Stimulated activated CD8-positive, alpha-beta memory T cell treated with anti-CD3 and anti-CD28 coated beads, Interleukin-12 subunit alpha, Interleukin-12 subunit beta, amount 100 ng/mL, for 24 hours (primary cell): Measurements from ENCODE around the gene SCAI.
"Not testable (repeated sequence)": the region's sequence is repeated elsewhere in the genome, so short reads cannot be mapped to it uniquely, and the experiment has no call there.

ENCODE experiments used
- DNase-seq: peaks from one replicate; pipeline ENCODE4 v3.0.0-alpha.2; 2020; ENCODE audit errors: extremely low read depth

The SCAI gene

DNA sequence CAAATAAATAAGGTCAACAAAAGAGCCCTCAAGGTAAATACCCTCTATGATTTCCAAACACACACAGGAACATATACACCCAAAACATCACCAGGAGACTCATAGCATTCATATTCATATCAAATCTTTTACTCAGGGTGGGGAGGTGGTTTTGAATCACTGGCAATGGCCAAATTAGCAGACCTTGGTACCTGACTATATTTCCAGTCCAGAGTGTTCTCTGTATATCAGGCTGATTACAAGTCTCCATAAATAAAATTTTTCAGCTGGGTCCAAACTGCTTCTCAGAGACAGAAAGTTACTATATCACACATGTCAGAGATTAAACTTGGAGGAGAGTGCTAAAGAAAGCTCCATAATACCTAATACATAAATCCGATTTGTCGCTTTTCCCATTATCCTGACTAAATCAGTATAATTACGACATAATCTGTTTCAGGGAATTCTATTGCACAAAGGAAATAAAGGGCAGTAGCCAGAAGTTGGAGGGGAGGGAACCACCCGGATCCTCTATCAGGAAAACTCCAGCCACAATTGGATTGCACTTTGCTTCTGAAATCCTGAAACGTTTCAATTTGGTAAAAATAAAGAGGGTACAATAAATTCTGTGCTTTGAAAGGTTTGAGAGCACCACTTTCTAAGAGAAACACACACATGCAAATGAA is 195.5 kb downstream of the SCAI start:
- no peak for DNase-seq

DNA sequence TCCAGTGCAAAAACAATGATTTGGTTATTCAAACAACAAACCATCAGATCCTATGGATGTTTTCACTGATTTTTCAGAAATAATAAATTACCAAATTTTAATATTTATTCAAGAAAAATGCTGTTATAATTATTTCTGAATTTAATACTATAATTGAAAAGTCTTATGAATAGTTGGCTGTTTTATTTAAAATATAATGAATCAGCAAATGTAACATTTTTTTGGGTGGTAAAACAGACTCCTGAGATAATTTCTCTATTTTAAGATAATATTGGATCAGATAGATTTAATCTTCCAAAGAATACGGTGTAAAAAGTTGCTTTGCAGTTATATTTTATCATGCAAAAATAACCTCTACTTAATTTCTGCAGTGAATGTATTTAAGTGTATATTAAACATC is 197.2 kb downstream of the SCAI start:
- DNase-seq: no peak

DNA sequence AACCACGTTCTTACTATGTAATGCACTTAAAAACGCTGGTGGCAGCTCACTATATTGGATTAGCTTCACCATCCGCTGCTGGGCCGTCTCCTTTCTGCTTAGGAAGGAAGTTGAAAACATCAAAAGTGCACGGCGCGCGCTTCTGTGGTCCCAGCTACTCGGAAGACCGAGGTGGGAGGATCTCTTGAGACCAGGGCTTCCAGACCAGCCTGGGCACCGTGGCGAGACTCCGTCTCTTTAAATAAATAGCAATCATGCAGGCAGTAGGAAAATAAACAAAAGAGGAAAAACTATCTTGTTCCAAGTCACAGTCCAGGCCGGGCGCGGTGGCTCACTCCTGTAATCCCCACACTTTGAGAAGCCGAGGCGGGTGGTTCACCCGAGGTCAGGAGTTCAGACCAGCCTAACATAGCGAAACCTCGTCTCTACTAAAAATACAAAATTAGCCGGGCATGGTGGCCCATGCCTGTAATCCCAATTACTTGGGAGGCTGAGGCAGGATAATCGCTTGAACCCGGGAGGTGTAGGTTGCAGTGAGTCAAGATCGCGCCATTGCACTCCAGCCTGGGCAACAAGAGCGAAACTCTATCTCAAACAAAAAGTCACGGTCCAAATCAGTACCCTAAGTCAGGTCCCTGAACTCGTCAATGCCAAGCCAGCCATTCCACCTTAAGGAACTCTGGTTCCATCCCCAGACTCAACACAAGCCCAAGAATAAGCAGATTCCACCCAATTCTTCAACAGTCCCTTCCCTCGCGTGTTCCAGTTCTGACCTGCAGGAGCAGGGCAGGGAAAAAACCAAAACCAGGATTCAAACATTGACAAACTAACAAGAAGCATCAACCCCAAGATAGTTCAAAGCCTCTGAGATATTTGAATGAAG is 201.4 kb downstream of the SCAI start:
- DNase-seq: peak; percentile 25

DNA sequence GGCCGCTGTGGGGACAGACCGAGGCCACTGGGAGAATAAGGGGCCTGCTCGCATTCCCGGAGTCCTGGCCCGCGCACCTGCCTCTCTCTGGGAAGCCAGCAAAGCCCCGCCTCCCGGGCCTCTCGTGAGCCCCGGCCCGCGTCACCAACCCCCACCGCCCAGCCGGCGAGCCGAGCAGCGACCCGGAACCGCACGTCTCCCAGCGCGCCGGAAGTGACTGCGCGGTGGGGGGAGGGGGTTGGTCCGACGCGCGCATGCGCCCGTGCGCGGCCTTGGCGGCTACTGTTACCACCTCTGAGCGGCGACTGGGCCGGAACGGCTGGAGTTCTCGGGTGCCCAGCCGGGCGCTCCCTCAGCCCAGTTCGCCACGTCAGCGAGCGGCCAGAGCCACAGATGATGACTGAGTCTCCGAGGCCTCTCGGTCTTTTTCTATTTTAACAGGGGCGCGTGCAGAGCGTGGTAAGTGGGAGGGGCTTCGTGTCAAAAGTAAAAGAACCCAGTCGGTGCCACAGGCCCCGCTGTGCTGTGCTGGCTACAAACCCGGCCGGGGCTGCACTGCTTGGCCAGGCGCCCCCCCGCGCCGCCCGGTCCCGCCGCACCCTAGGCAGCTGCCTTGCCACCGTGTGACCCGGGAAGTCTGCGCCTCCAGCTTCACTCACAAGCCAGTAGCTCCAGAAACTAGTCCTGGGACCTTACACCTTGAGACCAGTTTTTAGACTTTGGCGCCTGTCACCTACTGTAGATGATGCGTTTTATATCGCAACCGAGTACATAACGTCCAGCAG is 202.2 kb downstream of the SCAI start, which contains the start of gene GOLGA1:
TSS of gene GOLGA1 (minus strand) at position 190 of the 785 bp plus-strand sequence. CDS start 2,372 bp downstream, outside the sequence.
- peak; percentile 83 for DNase-seq

DNA sequence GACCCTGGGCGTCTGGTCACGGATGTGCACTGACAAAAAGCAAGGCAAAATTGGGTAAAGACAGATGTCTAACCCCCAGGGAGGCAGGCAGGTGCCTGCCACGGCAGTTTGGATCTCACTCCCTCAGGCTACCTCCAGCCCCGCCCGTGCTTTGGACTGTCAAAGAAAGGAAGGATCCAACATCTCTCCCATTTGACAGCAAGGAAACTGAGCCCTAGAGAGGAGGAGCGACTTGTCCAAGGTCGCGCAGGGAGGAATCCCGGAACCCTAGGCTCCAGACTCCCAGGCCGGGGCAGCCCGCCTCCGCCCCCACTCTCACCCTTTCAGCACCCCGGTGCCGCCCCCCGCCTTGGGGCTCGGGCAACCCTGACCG is 202.8 kb downstream of the SCAI start:
- DNase-seq: no peak

DNA sequence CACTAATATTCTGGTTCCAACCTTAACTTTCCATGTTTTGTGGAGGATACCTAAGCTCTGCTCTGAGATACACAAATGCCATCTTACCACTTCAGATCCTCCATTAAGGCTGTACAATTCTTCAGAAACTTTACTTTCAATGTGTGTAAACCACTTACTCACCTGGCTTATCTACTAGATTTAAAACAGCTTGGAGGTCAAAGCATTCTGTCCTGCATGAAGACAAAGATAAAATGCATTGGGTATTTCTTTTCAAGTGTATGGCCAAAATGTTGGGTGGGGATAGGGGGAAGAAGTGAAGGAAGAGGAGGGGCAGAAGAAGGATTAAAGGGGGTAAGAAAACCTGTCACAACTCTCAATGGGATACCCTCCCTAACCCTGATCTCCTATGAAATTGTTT is 203.4 kb downstream of the SCAI start:
- DNase-seq: no peak

DNA sequence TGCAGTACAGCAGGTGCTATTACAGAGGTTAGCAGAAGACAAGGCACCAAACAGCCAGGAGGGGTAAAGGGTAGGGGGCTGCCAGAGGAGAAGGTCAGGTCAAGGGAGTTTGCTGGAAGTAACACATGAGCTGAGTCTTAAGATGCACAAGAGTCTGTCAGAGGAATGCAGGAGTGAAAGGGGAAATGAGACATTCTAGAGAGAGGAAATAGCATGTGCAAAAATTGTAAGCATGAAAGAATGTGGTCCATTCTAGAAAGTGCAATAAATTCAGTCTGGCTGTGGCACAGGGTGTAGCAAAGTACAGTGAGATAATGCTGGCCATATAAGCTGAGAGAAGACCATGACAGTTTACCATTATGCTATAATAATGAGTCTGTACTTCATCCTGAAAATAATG is 209.0 kb downstream of the SCAI start:
- no peak for DNase-seq

DNA sequence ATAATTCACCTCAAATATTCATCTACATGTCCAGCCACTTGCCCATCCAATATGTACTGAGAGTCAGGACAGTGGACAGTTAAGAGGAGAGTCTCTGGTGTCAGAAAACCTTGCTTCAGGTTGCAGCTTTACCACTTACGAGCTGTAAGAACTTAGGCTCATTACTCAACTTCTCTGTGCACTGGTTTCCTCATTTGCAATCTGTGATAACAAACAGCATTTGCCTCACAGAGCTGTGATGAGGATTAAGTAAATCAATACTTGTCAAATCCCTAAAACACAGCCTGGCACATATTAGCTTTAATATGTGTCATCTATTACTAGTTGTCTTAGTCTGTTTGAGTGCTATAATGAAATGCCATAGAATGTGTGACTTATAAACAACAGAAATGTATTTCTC is 211.0 kb downstream of the SCAI start:
- DNase-seq: no peak

DNA sequence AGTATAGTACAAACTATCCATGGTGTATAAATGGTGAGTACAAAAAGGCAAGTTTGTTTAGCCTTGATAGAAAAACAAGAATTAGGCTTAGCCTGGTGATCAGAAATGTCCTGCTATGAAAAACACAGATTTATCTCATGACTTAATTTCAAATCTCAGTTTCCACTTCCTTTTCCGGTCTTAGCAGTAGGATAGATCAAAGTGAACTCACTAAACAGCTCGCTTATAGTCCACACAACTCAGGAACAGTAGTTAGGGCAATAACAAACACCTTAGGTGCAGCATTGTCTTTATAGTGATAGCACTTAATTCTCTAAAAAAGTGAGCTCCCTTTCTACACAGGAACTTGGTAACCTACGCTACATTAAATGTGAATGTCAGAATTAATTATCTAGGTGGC is 213.9 kb downstream of the SCAI start:
- no peak for DNase-seq

DNA sequence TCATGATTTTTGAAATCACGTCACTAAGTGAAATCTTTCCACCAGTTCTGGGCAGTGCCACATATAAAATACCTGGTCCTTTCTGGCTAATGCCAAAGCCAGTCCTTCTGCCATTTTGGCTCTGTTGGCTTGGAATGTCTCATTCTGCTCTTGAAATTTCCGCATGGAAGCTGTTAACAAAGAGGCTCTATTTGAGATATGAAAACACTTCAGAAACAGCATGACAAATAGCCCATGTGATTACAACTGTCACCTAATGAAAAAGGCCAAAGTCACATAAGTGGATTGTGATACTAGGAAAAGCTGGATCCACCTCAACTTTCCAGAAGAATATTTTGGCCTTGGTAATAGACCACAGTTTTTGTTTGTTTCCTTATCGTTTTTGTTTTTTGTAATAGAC is 215.2 kb downstream of the SCAI start:
- DNase-seq: no peak

DNA sequence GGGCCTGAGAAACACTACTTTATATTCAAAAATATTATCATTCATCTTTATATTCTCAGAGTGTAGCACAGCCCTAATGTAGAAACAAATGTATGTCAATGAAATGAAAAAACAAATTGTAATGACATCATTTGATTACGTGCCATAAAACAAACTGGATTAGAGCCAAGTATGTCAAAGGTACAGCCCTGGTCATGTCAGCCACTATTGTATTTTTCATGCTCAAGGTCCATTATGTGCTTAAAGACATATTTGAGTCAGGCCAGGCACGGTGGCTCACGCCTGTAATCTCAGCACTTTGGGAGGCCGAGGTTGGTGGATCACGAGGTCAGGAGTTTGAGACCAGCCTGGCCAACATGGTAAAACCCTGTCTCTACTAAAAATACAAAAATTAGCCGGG is 222.9 kb downstream of the SCAI start:
- DNase-seq: not testable (repeated sequence)

DNA sequence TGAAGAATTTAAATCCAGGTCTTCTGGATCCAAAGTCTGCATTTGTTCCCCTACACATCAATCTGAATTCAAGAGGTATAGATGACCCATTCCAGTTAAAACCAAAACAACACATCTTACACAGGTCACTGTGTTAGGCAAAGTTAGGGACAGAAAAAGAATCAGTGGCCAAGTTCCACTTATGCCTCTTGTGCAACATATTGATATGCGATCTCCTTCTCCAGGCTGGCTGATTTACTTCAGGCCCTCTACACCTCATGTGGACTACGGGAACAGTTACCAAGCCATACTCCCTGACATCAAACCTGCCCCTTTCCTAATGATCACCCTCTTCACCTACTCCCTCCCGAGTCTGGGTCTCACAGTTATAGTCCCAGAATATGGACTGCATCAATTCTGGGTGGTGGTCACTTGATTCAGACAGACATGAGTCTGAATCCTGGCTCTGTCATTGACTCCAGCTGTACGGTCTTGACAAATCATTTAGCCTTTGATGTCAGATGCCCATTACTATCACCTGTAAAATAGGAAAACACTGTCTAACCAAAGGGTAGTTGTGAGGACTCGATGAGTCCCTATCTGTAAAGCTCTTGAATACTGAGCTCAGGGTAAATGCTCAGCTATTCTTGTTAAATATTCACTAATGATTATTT is 228.4 kb downstream of the SCAI start:
- DNase-seq: no peak

DNA sequence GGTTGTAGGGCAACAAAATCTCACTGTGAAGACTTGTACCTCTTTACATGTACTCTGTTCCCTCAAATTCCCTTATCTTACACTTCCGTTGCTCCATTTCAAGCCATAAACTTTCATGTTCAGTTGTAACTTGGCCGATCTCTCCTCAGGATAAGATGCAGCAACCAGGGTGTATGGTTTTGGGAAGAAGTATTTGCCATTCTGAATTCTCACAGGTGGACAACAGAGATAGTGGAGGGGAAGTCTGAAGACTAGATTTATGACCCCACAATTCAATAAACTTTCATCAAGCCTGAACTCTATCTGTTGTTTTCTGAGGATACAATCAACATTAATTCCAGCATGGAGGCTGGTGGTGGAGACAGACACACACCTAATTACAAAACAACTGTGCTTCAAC is 229.9 kb downstream of the SCAI start:
- no peak for DNase-seq

DNA sequence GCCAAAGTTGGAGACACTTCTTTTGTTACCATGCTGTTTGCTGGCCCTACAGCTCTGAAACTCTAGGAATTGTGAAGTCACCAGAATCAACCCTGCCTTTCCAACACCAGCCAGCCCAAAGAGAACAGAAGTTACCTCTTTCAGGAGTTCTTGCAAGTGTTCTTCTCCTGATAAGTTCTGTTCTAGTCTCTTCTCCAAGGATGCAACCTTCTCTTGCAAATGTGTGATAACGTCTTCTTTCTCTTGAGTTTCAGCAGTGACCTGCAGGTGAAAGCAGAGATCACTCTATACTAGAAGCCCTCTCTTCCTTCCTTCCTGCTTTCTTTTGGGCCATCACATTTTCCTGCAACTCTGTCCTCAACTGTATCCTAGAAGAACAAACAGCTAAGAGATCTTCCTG is 231.6 kb downstream of the SCAI start:
- no peak for DNase-seq

DNA sequence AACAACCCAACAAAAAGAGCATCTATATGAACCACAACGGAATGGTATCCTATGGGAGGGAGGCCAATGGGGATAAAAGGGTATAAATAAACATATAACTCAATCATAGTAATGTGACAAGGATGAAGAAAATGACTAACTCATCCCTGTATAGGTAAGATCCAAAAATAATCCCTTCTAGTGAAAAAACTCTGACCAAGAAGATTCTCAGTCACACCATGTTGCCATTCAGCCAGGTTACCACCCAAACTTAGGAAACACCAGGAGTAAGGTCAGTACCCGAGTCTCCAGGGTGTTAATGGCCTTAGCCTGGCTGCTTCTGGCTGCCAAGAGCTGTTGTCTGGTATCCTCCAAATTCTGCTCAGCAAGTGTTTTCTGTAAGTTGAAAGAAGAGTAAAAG is 235.2 kb downstream of the SCAI start:
- DNase-seq: no peak

DNA sequence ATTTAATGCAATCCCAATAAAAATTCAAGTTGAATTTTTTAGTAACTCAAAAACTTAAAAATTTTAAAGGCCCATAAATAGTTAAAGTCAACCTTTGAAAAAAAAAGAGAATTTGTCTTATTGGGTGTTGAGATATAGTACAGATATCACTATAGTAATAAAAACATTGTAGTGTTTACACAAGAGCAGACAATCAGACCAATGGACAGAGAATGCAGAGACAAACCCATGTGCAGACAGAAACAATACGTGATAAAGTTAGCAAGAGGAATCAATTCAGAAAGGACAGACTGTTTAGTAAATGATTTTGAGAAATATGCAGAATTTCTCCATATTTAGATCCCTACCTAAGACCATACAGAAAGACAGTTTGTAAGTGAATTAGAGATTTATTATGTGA is 236.4 kb downstream of the SCAI start:
- DNase-seq: no peak

DNA sequence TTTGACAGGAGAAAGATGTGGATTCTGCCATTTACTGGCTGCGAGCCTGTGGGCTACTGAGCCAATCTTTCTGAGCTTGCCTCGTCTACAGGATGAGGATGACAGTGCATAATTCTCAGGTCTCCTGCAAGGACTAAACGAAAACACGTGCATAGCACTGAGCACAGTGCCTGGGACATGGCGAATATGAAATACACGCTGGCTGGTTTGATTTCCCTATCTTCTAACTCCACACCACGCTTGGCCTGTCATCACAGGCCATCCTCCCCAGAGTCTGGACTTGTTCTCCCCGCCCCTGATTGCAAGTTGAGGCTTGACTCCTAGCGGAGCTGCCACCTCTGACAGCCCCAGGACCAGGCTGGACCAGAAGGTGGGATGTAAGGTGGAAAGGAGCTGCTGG is 243.5 kb downstream of the SCAI start:
- no peak for DNase-seq

DNA sequence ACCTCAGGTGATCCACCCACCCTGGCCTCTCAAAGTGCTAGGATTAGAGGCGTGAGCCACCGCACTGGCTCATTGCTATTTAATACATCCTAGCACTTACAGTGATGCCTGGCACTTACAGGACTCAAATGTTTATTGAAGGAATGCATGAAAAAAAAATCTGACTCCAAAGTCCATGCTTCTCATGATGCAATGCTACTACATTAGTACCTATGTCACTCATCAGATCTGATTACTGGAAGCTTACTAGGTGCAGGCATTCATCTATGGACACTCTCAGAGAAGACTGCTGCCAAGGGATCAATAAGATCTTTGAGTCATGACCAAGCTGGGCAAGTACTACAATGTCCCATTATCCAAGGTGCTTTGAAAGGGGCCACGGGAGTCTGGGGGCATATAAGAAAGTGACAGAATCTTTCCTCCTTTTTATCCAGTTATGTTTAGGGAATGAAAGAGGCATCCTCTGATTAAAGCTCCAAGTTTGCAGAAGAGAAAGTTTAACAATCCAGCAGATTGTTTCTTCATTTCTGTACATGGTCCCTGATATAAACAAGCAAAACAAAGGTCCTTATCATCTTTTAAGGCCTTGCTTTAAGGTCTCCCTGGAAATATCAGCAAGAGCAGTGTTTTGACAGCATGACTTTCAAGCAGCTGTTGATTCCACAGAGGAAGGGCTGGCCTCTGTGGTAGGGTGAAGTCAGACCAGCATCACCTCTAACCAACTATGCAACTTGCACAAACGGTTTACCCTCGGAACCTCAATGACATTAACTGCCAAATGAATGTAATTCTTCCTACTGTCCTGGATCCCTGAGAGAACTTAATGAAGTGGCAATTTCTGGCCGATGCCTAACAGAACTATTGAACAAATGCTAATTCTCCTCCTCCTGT is 245.5 kb downstream of the SCAI start:
- DNase-seq: no peak

DNA sequence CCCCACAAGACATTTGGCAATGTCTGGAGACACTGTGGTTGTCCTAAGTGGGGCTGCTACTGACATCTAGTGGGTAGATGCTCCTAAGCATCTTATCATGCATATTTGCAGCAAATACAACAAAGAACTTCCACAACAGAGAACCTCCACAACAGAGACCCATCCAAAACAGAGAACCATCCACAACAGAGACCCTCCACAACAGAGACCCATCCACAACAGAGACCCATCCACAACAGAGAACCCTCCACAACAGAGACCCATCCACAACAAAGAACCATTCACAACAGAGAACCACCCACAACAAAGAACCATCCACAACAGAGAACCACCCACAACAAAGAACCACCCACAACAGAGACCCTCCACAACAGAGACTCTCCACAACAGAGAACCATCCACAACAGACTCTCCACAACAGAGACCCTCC is 248.6 kb downstream of the SCAI start:
- no peak for DNase-seq

DNA sequence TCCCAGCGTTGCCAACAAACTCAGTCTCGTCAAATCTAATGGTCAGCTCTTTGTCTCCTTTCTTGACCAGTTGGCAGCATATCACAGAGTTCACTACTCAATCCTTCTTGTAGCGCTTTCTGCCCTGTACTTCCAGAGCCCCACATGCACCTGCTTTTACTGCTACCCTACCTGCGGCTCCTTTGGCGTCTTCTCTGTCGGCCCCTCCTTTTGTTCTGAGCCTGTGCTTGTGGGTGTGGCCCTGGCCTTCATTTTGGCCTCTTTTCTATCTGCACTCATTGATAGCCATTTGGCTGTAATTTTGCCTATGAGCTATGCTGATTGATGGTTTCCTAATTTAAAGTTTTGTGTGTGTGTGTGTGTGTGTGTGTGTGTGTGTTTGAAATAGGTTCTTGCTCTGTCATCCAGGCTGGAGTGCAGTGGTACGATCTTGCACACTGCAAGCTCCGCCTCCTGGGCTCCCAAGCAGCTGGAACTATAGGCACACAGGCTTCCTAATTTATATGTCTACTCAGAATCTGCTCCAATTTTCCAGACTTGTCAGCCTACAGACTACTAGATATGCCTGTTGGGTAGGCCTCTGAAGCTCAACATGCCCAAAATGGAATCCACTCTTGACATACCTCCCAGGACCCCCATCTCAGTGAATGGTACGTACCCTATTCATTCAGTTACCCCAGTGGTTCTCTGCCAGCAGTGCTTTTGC is 249.1 kb downstream of the SCAI start:
- no peak for DNase-seq
